Hypothalamus (tissue), 51 donors: Measurements from ENCODE around the gene MESD.

Source experiments
- DNase-seq, 51 donors: peaks; one replicate each; lab custom pipeline; 2025; lab: John Stamatoyannopoulos, UW

MESD gene

GRCh38 chr15:80992441-80992840 lies 2.8 kb upstream of the MESD start:
- no peak for DNase-seq

- peak in 1 of 51 donors; percentile 11 for DNase-seq
Observed at GRCh38 chr15:80992006-80992405, 2.4 kb upstream of the MESD start.

- DNase-seq: peak in 20 of 51 donors; percentile 13 to 67 (median 48)
Observed at GRCh38 chr15:80991421-80991820, 1.8 kb upstream of the MESD start.

GRCh38 chr15:80990955-80991354 lies 1.3 kb upstream of the MESD start:
- no peak for DNase-seq

GRCh38 chr15:80989081-80989517 lies 520 bp downstream of the MESD start:
- DNase-seq: no peak

GRCh38 chr15:80988148-80988796 lies 1.3 kb downstream of the MESD start:
- DNase-seq: no peak

- no peak for DNase-seq
Observed at GRCh38 chr15:80986487-80986886, 3.1 kb downstream of the MESD start.

GRCh38 chr15:80985981-80986380 lies 3.6 kb downstream of the MESD start:
- no peak for DNase-seq

- DNase-seq: peak in 1 of 51 donors; percentile 12
Observed at GRCh38 chr15:80984856-80985255, 4.8 kb downstream of the MESD start.

GRCh38 chr15:80982839-80983238 lies 6.8 kb downstream of the MESD start:
- DNase-seq: no peak

- no peak for DNase-seq
Observed at GRCh38 chr15:80982205-80982604, 7.4 kb downstream of the MESD start.

- no peak for DNase-seq
Observed at GRCh38 chr15:80979538-80980200, 9.9 kb downstream of the MESD start.

- DNase-seq: no peak
Observed at GRCh38 chr15:80978685-80979329, 10.8 kb downstream of the MESD start.

GRCh38 chr15:80977627-80978036 lies 12.0 kb downstream of the MESD start:
- DNase-seq: peak in 31 of 51 donors; percentile 7 to 79 (median 40)

- DNase-seq: no peak
Observed at GRCh38 chr15:80976851-80977250, 12.8 kb downstream of the MESD start.

GRCh38 chr15:80974914-80975313 lies 14.7 kb downstream of the MESD start:
- no peak for DNase-seq

GRCh38 chr15:80972276-80972675 lies 17.3 kb downstream of the MESD start:
- no peak for DNase-seq

GRCh38 chr15:80971143-80971542 lies 18.5 kb downstream of the MESD start:
- no peak for DNase-seq

GRCh38 chr15:80970658-80971057 lies 19.0 kb downstream of the MESD start:
- DNase-seq: no peak

- DNase-seq: peak in 31 of 51 donors; percentile 4 to 83 (median 28)
Observed at GRCh38 chr15:80970018-80970657, 19.5 kb downstream of the MESD start.

GRCh38 chr15:80969316-80969715 lies 20.3 kb downstream of the MESD start:
- DNase-seq: no peak
